22Rv1 (cell line): ENCODE results near the gene USP14.

Experiments used
- CTCF ChIP-seq: fragments of 450-650 bp; IDR thresholded peaks from 2 replicates; pipeline ENCODE4 v1.5.1; 2017; ENCODE audit warnings: mild to moderate bottlenecking
- ZFX ChIP-seq: fragments of 450-650 bp; IDR thresholded peaks from 2 replicates; pipeline ENCODE4 v1.6.1; 2017; ENCODE audit warnings: antibody characterized with exemption, borderline replicate concordance

GRCh38 chr18:172361-172760, 14.0 kb downstream of the USP14 start:
- TF ChIP-seq CTCF (no peak), ZFX (no peak)
